Thyroid gland (tissue), 4 donors: ENCODE results near the gene EPHA2. TPM values are rescaled to one million over a fixed set of nuclear protein-coding genes. Genes with fewer than 3 reads are reported as not detected.

ENCODE experiments used
- DNase-seq, 2 donors: peaks; one replicate each; pipeline ENCODE4 v3.0.0-alpha.2; 2019
- H3K27ac ChIP-seq, 3 donors: fragments of 200-600 bp; sonication (generic); 1 replicate in 2 of 3; 2 replicates in 1 of 3; pipeline ENCODE4 v1.5.1; 2016 to 2019; ENCODE audit warnings: mild to moderate bottlenecking in 1 of 3, moderate library complexity in 1 of 3
- H3K27me3 ChIP-seq: fragments of 200-600 bp; sonication (generic); one replicate; pipeline ENCODE4 v1.5.1; 2019
- H3K36me3 ChIP-seq, 2 donors: fragments of 200-600 bp; sonication (generic); one replicate each; pipeline ENCODE4 v1.5.1; 2016 to 2019
- H3K4me1 ChIP-seq, 2 donors: fragments of 200-600 bp; sonication (generic); one replicate each; pipeline ENCODE4 v1.5.1; 2017 to 2019
- H3K4me3 ChIP-seq, 3 donors: fragments of 200-600 bp; sonication (generic); replicated peaks in 1 of 3; 1 replicate in 2 of 3; 2 replicates in 1 of 3; pipeline ENCODE4 v1.5.1; 2016; ENCODE audit warnings: mild to moderate bottlenecking in 1 of 3
- H3K9me3 ChIP-seq: fragments of 200-600 bp; sonication (generic); one replicate; pipeline ENCODE4 v1.5.1; 2017
- CTCF ChIP-seq, 6 experiments: fragments of 200-600 bp in 3 of 6; fragments of 450-650 bp in 3 of 6; sonication (generic) in 3 of 6; IDR thresholded peaks; one replicate each; pipeline ENCODE4 v1.5.1; 2016 to 2019; ENCODE audit warnings: antibody characterized with exemption in 6 of 6, mild to moderate bottlenecking in 2 of 6, inconsistent platforms in 1 of 6, moderate library complexity in 1 of 6
- POLR2A ChIP-seq, 2 donors: fragments of 450-650 bp; IDR thresholded peaks; one replicate each; pipeline ENCODE4 v1.6.1; 2017; ENCODE audit warnings: antibody characterized with exemption in 2 of 2, mild to moderate bottlenecking in 2 of 2, moderate library complexity in 1 of 2
- WGBS, 2 donors: methylation state at CpG; one replicate each; pipeline ENCODE4 v1.1.5; 2017; 5-methylcytosine and 5-hydroxymethylcytosine counted together
- intact Hi-C: fragments of 100-400 bp; cut with DNase I; formaldehyde crosslinking; loops from one replicate; pipeline ENCODE4 v1.15.1; 2023
- total RNA-seq, 4 donors: library from RNA; depleted of rRNA; stranded (reverse); fragments of >200 nt; gene quantifications; one replicate each; pipeline ENCODE4 v1.2.3, GENCODE V29; 2016

The EPHA2 gene
- total RNA-seq, 4 donors from 2014 or later, result 22.3 to 53.2 (median 29.3) TPM

GRCh38 chr1:16176653-16177052 is 20.8 kb upstream of the EPHA2 start:
- Histone ChIP-seq H3K27me3 (no peaks in the 10 kb centered on the region), H3K36me3 (no peaks in the 10 kb centered on the region), H3K9me3 (no peaks in the 10 kb centered on the region), H3K4me3 (no peak overlapping the region), H3K4me1 (peaks cover 28 to 60% of the 10 kb centered on the region in 2 donors), H3K27ac (peak overlapping the region; percentile 93 to 97 (median 96))
- WGBS, 2 donors, result 82 to 87% methylated on average over 3 to 6 of the region's 7 CpGs
- DNase-seq, result no peak
- intact Hi-C loops, result loop anchor here (5.0 kb wide), 1 partner anchor 34 kb away; no protein-coding TSS in a partner anchor
- TF ChIP-seq POLR2A (IDR thresholded peaks at IDR 0.05) (no peak), CTCF (IDR thresholded peaks at IDR 0.05) (no peak)

DNA sequence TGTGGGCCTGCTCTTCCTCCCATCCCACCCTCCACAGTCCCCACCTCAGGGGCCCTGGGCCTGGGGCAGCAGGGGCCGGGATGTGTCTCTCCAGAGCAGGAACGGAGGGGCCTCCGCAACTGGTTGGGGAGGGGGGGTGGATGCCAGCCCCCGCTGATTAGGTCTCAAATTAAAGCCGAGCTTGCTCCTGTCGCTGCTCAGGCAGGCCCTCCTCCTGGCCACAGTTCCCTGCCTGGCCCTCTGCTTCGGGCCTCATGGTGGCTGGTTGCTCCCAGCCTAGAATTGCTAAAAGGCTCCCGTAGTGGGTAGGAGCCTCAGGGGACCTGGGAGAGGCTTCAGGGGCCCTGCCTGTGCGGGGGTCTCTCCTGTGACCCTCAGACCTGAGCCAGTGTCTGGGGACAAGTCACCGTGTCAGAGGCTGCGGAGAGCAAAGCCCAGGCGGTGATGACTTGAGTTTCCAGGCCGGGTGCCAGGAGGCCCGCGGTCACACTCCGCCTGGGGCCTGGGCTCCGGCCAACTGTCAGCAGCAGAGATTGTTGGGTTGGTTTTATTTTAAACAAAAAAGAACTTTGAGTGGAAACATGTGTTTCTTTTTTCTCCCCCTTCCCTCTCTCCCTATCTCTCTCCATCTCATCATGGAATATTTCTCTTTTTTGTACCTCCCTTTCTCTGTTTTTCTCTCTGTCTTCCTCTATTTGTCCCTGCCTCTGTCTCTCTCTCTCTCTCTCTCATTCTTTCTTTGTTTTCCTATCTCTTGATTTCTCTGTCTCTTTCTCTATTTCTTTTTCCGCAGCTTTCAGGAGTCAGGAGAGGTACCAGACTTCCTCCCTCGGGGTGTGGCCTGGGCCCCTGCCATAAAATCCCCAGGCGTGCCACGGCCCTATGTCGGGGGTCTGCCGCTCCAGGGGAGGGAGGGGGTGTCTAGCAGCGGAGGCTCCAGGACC is 20.0 kb upstream of the EPHA2 start:
- peak; percentile 97 for DNase-seq
- Histone ChIP-seq H3K9me3 (no peaks in the 10 kb centered on the region), H3K36me3 (no peaks in the 10 kb centered on the region), H3K27me3 (no peaks in the 10 kb centered on the region), H3K4me3 (no peak overlapping the region), H3K4me1 (peaks cover 28 to 53% of the 10 kb centered on the region in 2 donors), H3K27ac (peak overlapping the region; percentile 93 to 97 (median 96))
- TF ChIP-seq POLR2A (IDR thresholded peaks at IDR 0.05) (peak in 1 of 2 donors; percentile 38), CTCF (IDR thresholded peaks at IDR 0.05) (no peak)
- intact Hi-C loops, result loop anchor here (5.0 kb wide), 1 partner anchor 34 kb away; no protein-coding TSS in a partner anchor
- WGBS, 2 donors, result 9 to 11% methylated on average over 13 to 18 of the region's 24 CpGs

DNA sequence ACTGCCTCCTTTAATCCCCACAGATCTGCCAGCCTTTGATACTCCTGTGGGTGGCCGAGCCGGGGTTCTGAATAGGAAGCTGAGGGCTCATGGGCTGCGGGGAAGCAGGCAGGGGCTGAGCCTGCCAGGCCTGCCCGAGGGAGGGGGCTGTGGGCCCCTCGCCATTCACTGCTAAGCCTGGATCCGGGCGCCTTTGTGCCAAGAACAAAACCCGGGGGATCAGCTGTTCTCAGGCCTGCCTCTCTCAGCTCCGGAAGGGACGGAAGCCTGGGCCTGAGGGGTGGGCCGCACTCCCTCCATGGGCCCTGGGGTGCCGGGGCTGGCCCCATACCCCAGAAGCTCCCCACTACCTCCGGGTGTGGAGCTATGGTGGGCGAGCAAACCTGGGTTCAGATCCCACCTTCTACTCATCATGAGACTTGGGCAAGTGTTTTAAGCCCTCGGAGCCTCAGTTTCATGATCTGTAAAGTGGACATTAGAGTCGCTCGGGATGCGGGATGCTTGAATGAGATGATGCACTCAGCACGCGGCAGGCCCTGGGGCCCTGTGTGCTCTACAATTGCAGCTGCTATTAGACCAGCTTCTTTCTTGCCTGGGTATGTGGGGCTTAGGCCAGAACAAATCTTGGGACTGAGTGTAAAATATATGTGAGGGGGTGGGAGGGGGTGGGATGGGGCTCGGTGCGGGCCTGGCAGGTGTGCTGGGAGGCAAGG is 19.2 kb upstream of the EPHA2 start:
- peaks cover 28 to 50% of the 10 kb centered on the region in 2 donors for H3K4me1 ChIP-seq
- DNase-seq, result no peak
- intact Hi-C loops, result loop anchor here (5.0 kb wide), 1 partner anchor 33 kb away; no protein-coding TSS in a partner anchor
- H3K9me3 ChIP-seq, result no peaks in the 10 kb centered on the region
- peak overlapping the region; percentile 93 to 97 (median 96) for H3K27ac ChIP-seq
- TF ChIP-seq CTCF (IDR thresholded peaks at IDR 0.05) (no peak), POLR2A (IDR thresholded peaks at IDR 0.05) (no peak)
- no peak overlapping the region for H3K4me3 ChIP-seq
- H3K36me3 ChIP-seq, result no peaks in the 10 kb centered on the region
- WGBS, 2 donors, result 62 to 69% methylated on average over 14 to 16 of the region's 22 CpGs
- H3K27me3 ChIP-seq, result no peaks in the 10 kb centered on the region

- Histone ChIP-seq H3K27ac (peak overlapping the region in 2 of 3 donors; percentile 93 to 97), H3K36me3 (no peaks in the 10 kb centered on the region), H3K4me3 (no peak overlapping the region), H3K4me1 (peaks cover 28 to 50% of the 10 kb centered on the region in 2 donors), H3K27me3 (no peaks in the 10 kb centered on the region), H3K9me3 (no peaks in the 10 kb centered on the region)
- DNase-seq, result no peak
- WGBS, 2 donors, result 83 to 89% methylated on average over 4 to 9 of the region's 9 CpGs
- TF ChIP-seq CTCF (IDR thresholded peaks at IDR 0.05), result no peak
- TF ChIP-seq POLR2A (IDR thresholded peaks at IDR 0.05), result no peak
- intact Hi-C loops, result no loop called here
These were observed 18.5 kb upstream of the EPHA2 start for GRCh38 chr1:16174261-16174868.
